Stromal cell of bone marrow (primary cell): ENCODE data around the gene CELA2A.
"Not testable (repeated sequence)": the region's sequence is repeated elsewhere in the genome, so short reads cannot be mapped to it uniquely, and the experiment has no call there.

Source experiments
- DNase-seq: peaks from one replicate; pipeline ENCODE4 v3.0.0-alpha.2; 2012; ENCODE audit warnings: low read depth

The CELA2A gene

GRCh38 chr1:15469821-15470448, 13.4 kb downstream of the CELA2A start:
- DNase-seq = not testable (repeated sequence)

GRCh38 chr1:15471067-15471466, 14.5 kb downstream of the CELA2A start:
- DNase-seq = not testable (repeated sequence)

GRCh38 chr1:15471723-15472122, 15.2 kb downstream of the CELA2A start:
- not testable (repeated sequence) for DNase-seq

- no peak for DNase-seq
Measured at GRCh38 chr1:15472587-15472986, 16.1 kb downstream of the CELA2A start.

GRCh38 chr1:15475752-15476314, 19.3 kb downstream of the CELA2A start, which contains the start of gene CELA2B:
TSS of gene CELA2B (plus strand) at chr1:15476104. CDS start at chr1:15476126, 22 bp downstream.
- DNase-seq = no peak

GRCh38 chr1:15476927-15477326, 20.4 kb downstream of the CELA2A start:
- no peak for DNase-seq

GRCh38 chr1:15477646-15478212, 21.2 kb downstream of the CELA2A start:
- DNase-seq = no peak

- DNase-seq = no peak
Measured at GRCh38 chr1:15479654-15480347, 23.3 kb downstream of the CELA2A start.

GRCh38 chr1:15482455-15482854, 25.9 kb downstream of the CELA2A start:
- DNase-seq = not testable (repeated sequence)

GRCh38 chr1:15482983-15483543, 26.5 kb downstream of the CELA2A start:
- DNase-seq = not testable (repeated sequence)

GRCh38 chr1:15483971-15484370, 27.4 kb downstream of the CELA2A start:
- DNase-seq = no peak

- not testable (repeated sequence) for DNase-seq
Measured at GRCh38 chr1:15484443-15484842, 27.9 kb downstream of the CELA2A start.

- no peak for DNase-seq
Measured at GRCh38 chr1:15485636-15486035, 29.1 kb downstream of the CELA2A start.

- not testable (repeated sequence) for DNase-seq
Measured at GRCh38 chr1:15486844-15487610, 30.5 kb downstream of the CELA2A start.

- DNase-seq = no peak
Measured at GRCh38 chr1:15488371-15488770, 31.8 kb downstream of the CELA2A start.

GRCh38 chr1:15489052-15489736, 32.7 kb downstream of the CELA2A start:
- no peak for DNase-seq

GRCh38 chr1:15491010-15491409, 34.5 kb downstream of the CELA2A start:
- DNase-seq = not testable (repeated sequence)

GRCh38 chr1:15492596-15492995, 36.1 kb downstream of the CELA2A start:
- no peak for DNase-seq

GRCh38 chr1:15493869-15494390, 37.4 kb downstream of the CELA2A start:
- no peak for DNase-seq

GRCh38 chr1:15500184-15501178, 43.9 kb downstream of the CELA2A start:
- no peak for DNase-seq
